Calu3 (cell line): Measurements from ENCODE around the gene UXS1. TPM values are rescaled to one million over a fixed set of nuclear protein-coding genes. Genes with fewer than 3 reads are reported as not detected.

Experiments
- BruUV-seq: library from RNA; stranded (reverse); fragments of 400-500 nt; replicated peaks from 2 replicates; lab custom pipeline; 2021; lab: Mats Ljungman, UMichigan
- CTCF ChIA-PET: fragments of 300-600 bp; sonication (Branson Sonifier 250); formaldehyde crosslinking; loops from one replicate; lab custom pipeline; 2022; ENCODE audit warnings: antibody characterized with exemption; lab: Charles Lee
- DNase-seq: peaks from one replicate; pipeline ENCODE4 v3.0.0; 2022
- H3K27ac Mint-ChIP-seq: one replicate; pipeline ENCODE4 v1.8.0; 2022; ENCODE audit warnings: mixed read lengths; ENCODE audit not compliant: unreplicated experiment
- H3K27me3 Mint-ChIP-seq: one replicate; pipeline ENCODE4 v1.8.0; 2022; ENCODE audit warnings: mixed read lengths; ENCODE audit not compliant: unreplicated experiment
- H3K36me3 Mint-ChIP-seq: one replicate; pipeline ENCODE4 v1.8.0; 2022; ENCODE audit warnings: mild to moderate bottlenecking, moderate library complexity, mixed read lengths; ENCODE audit not compliant: insufficient read depth, unreplicated experiment
- H3K4me1 Mint-ChIP-seq: one replicate; pipeline ENCODE4 v1.8.0; 2022; ENCODE audit warnings: mild to moderate bottlenecking, low read depth, mixed read lengths; ENCODE audit not compliant: unreplicated experiment
- H3K4me3 Mint-ChIP-seq: one replicate; pipeline ENCODE4 v1.8.0; 2022; ENCODE audit warnings: mild to moderate bottlenecking, low read depth, moderate library complexity, mixed read lengths; ENCODE audit not compliant: unreplicated experiment
- H3K9me3 Mint-ChIP-seq: one replicate; pipeline ENCODE4 v1.8.0; 2022; ENCODE audit warnings: low read depth, mixed read lengths; ENCODE audit not compliant: unreplicated experiment
- CTCF ChIP-seq: fragments of 200-600 bp; IDR thresholded peaks from one replicate; pipeline ENCODE4 v1.8.0; 2022; ENCODE audit warnings: antibody characterized with exemption; ENCODE audit not compliant: unreplicated experiment
- intact Hi-C: fragments of 100-400 bp; cut with micrococcal nuclease; formaldehyde crosslinking; loops from one replicate; pipeline ENCODE4 v1.10.0; 2022; ENCODE audit not compliant: unreplicated experiment
- total RNA-seq: library from RNA; stranded (reverse); gene quantifications from 2 replicates; pipeline ENCODE4 v1.2.3, GENCODE V29; 2022

Gene UXS1
- total RNA-seq, 1 experiment from 2014 or later = 87.7 TPM

- H3K36me3 Mint-ChIP-seq = peaks cover 7% of the 10 kb centered on the region
- intact Hi-C loops = no loop called here
- H3K27ac Mint-ChIP-seq = no peak overlapping the region
- no TSS peak for BruUV-seq
- no peaks in the 10 kb centered on the region for H3K9me3 Mint-ChIP-seq
- no peak overlapping the region for H3K4me3 Mint-ChIP-seq
- no peaks in the 10 kb centered on the region for H3K27me3 Mint-ChIP-seq
- peaks cover 27% of the 10 kb centered on the region for H3K4me1 Mint-ChIP-seq
- CTCF ChIA-PET = no interaction called here
- no peak for TF ChIP-seq CTCF
- no peak for DNase-seq
These were observed 73.7 kb downstream of the UXS1 start for GRCh38 chr2:106120432-106120831.

- BruUV-seq = no TSS peak
- CTCF ChIA-PET = interaction anchor here (0.6 kb wide), 1 partner anchor 463 kb away, joined by 5 read pairs; no protein-coding TSS in a partner anchor
- H3K4me3 Mint-ChIP-seq = no peak overlapping the region
- no peaks in the 10 kb centered on the region for H3K9me3 Mint-ChIP-seq
- intact Hi-C loops = loop anchor here (5.0 kb wide), 1 partner anchor 43 kb away; no protein-coding TSS in a partner anchor
- no peaks in the 10 kb centered on the region for H3K36me3 Mint-ChIP-seq
- no peak overlapping the region for H3K27ac Mint-ChIP-seq
- TF ChIP-seq CTCF = no peak
- H3K4me1 Mint-ChIP-seq = peaks cover 27% of the 10 kb centered on the region
- no peak for DNase-seq
- H3K27me3 Mint-ChIP-seq = no peaks in the 10 kb centered on the region
These were observed 75.0 kb downstream of the UXS1 start for GRCh38 chr2:106119074-106119473.

GRCh38 chr2:106117882-106118684, 76.0 kb downstream of the UXS1 start:
- H3K36me3 Mint-ChIP-seq = no peaks in the 10 kb centered on the region
- peak overlapping the region; percentile 50 for H3K27ac Mint-ChIP-seq
- CTCF ChIA-PET = no interaction called here
- H3K4me1 Mint-ChIP-seq = peaks cover 37% of the 10 kb centered on the region
- no peaks in the 10 kb centered on the region for H3K27me3 Mint-ChIP-seq
- BruUV-seq = no TSS peak
- intact Hi-C loops = loop anchor here (5.0 kb wide), 1 partner anchor 44 kb away; no protein-coding TSS in a partner anchor
- H3K9me3 Mint-ChIP-seq = no peaks in the 10 kb centered on the region
- H3K4me3 Mint-ChIP-seq = no peak overlapping the region
- TF ChIP-seq CTCF = no peak
- DNase-seq = peak; percentile 60

GRCh38 chr2:106117347-106117746, 76.8 kb downstream of the UXS1 start:
- H3K4me1 Mint-ChIP-seq = peaks cover 44% of the 10 kb centered on the region
- CTCF ChIA-PET = no interaction called here
- no peaks in the 10 kb centered on the region for H3K9me3 Mint-ChIP-seq
- H3K4me3 Mint-ChIP-seq = no peak overlapping the region
- no TSS peak for BruUV-seq
- DNase-seq = no peak
- intact Hi-C loops = loop anchor here (5.0 kb wide), 1 partner anchor 45 kb away; no protein-coding TSS in a partner anchor
- TF ChIP-seq CTCF = no peak
- no peak overlapping the region for H3K27ac Mint-ChIP-seq
- no peaks in the 10 kb centered on the region for H3K27me3 Mint-ChIP-seq
- H3K36me3 Mint-ChIP-seq = peaks cover 4% of the 10 kb centered on the region
